Neural cell (in vitro differentiated cells): ENCODE measurements around the gene MLC1. TPM values are rescaled to one million over a fixed set of nuclear protein-coding genes. Genes with fewer than 3 reads are reported as not detected.

Experiments
- H2AFZ ChIP-seq: fragments of 200-600, 300-800 bp; sonication (generic), shearing (Covaris generic); 2 replicates; pipeline ENCODE4 v1.6.0; 2014; ENCODE audit warnings: low read depth, mild to moderate bottlenecking, antibody characterized with exemption, low read length, moderate library complexity
- H3F3A ChIP-seq: fragments of 200-600 bp; shearing (Covaris generic); 2 replicates; pipeline ENCODE4 v1.6.1; 2016; ENCODE audit warnings: mild to moderate bottlenecking, moderate library complexity, mixed read lengths, antibody characterized with exemption, low read length; ENCODE audit not compliant: insufficient read depth, poor library complexity, severe bottlenecking
- H3K27ac ChIP-seq: fragments of 200-600, 300-800 bp; sonication (generic), shearing (Covaris generic); 2 replicates; pipeline ENCODE4 v1.5.1; 2014; ENCODE audit warnings: mild to moderate bottlenecking, low read length, moderate library complexity
- H3K27me3 ChIP-seq: fragments of 300-800, 200-600 bp; sonication (generic), shearing (Covaris generic); 2 replicates; pipeline ENCODE4 v1.6.0; 2014; ENCODE audit warnings: mild to moderate bottlenecking, low read depth, low read length, moderate library complexity; ENCODE audit not compliant: insufficient read depth
- H3K36me3 ChIP-seq: fragments of 300-800, 200-600 bp; sonication (generic), shearing (Covaris generic); 2 replicates; pipeline ENCODE4 v1.5.1; 2014; ENCODE audit warnings: mild to moderate bottlenecking, antibody characterized with exemption, low read length, moderate library complexity; ENCODE audit not compliant: insufficient read depth
- H3K4me2 ChIP-seq: fragments of 300-800, 200-600 bp; sonication (generic), shearing (Covaris generic); 2 replicates; pipeline ENCODE4 v1.6.0; 2014; ENCODE audit warnings: mild to moderate bottlenecking, low read length
- H3K4me3 ChIP-seq: fragments of 300-800, 200-600 bp; sonication (generic), shearing (Covaris generic); 2 replicates; pipeline ENCODE4 v1.5.1; 2014; ENCODE audit warnings: mild to moderate bottlenecking, low read length, moderate library complexity
- H3K79me2 ChIP-seq: fragments of 200-600 bp; shearing (Covaris generic); replicated peaks from 2 replicates; pipeline ENCODE4 v1.6.0; 2014; ENCODE audit warnings: mild to moderate bottlenecking, low read length, moderate library complexity; ENCODE audit not compliant: insufficient read depth
- H3K9ac ChIP-seq: fragments of 300-800, 200-600 bp; sonication (generic), shearing (Covaris generic); 2 replicates; pipeline ENCODE4 v1.6.1; 2016; ENCODE audit warnings: mild to moderate bottlenecking, low read length, mixed read lengths
- H3K9me2 ChIP-seq: fragments of 200-600 bp; shearing (Covaris generic); 2 replicates; pipeline ENCODE4 v1.6.1; 2016; ENCODE audit warnings: mild to moderate bottlenecking, low read length, mixed read lengths; ENCODE audit not compliant: insufficient read depth
- H3K9me3 ChIP-seq: fragments of 200-600, 300-800 bp; sonication (generic), shearing (Covaris generic); 2 replicates; pipeline ENCODE4 v1.6.1; 2016; ENCODE audit warnings: mild to moderate bottlenecking, mixed run types, low read length, moderate library complexity, mixed read lengths
- H4K20me1 ChIP-seq: fragments of 200-600 bp; shearing (Covaris generic); 2 replicates; pipeline ENCODE4 v1.6.1; 2016; ENCODE audit warnings: mild to moderate bottlenecking, mixed run types; ENCODE audit not compliant: insufficient read depth
- EP300 ChIP-seq: fragments of 450-650 bp; conservative IDR thresholded peaks from 2 replicates; pipeline ENCODE4 v1.6.1; 2014; ENCODE audit warnings: antibody characterized with exemption, mild to moderate bottlenecking, moderate library complexity; ENCODE audit not compliant: poor library complexity, severe bottlenecking
- EZH2 ChIP-seq: fragments of 200-600, 300-800 bp; shearing (Covaris generic), sonication (generic); IDR thresholded peaks from 2 replicates; pipeline ENCODE4 v1.6.1; 2014; ENCODE audit warnings: antibody characterized with exemption, low read length, borderline replicate concordance, mild to moderate bottlenecking; ENCODE audit not compliant: insufficient read depth, poor library complexity, severe bottlenecking
- MXI1 ChIP-seq: fragments of 450-650 bp; conservative IDR thresholded peaks from 2 replicates; pipeline ENCODE4 v1.6.1; 2014; ENCODE audit warnings: antibody characterized with exemption, mild to moderate bottlenecking; ENCODE audit not compliant: poor library complexity, severe bottlenecking
- POLR2AphosphoS5 ChIP-seq: IDR thresholded peaks from 2 replicates; pipeline ENCODE4 v1.6.1; 2012
- RAD21 ChIP-seq: fragments of 450-650 bp; conservative IDR thresholded peaks from 2 replicates; pipeline ENCODE4 v1.6.1; 2014; ENCODE audit warnings: antibody characterized with exemption, mild to moderate bottlenecking, moderate library complexity
- REST ChIP-seq: IDR thresholded peaks from 2 replicates; pipeline ENCODE4 v1.6.1; 2012; ENCODE audit warnings: borderline replicate concordance
- SMC3 ChIP-seq: fragments of 450-650 bp; conservative IDR thresholded peaks from 2 replicates; pipeline ENCODE4 v1.6.1; 2014; ENCODE audit warnings: antibody characterized with exemption, mild to moderate bottlenecking, moderate library complexity; ENCODE audit not compliant: poor library complexity
- TAF1 ChIP-seq: IDR thresholded peaks from 2 replicates; pipeline ENCODE4 v1.6.1; 2012; ENCODE audit warnings: low read depth
- polyA plus RNA-seq: library from polyadenylated mRNA; depleted of rRNA; stranded (reverse); fragments of >200 nt; gene quantifications from 2 replicates; pipeline ENCODE4 v1.2.3, GENCODE V29; 2014
- TF ChIP-seq, protein P1 (sequence below): fragments of 450-650 bp; IDR thresholded peaks from 2 replicates; pipeline ENCODE4 v1.5.1; 2014; ENCODE audit warnings: antibody characterized with exemption, mild to moderate bottlenecking, moderate library complexity; ENCODE audit not compliant: poor library complexity, severe bottlenecking

Gene MLC1
- polyA plus RNA-seq, 1 donor from 2014 or later = not detected

- Histone ChIP-seq H3K4me2 (no peak overlapping the region), H3K4me3 (no peak overlapping the region), H3K36me3 (no peaks in the 10 kb centered on the region), H3K27ac (no peak overlapping the region), H2AFZ (no peak overlapping the region), H3K9me3 (no peaks in the 10 kb centered on the region), H4K20me1 (no peaks in the 10 kb centered on the region), H3K27me3 (peaks cover 39% of the 10 kb centered on the region), H3K9ac (no peak overlapping the region), H3K9me2 (no peaks in the 10 kb centered on the region), H3F3A (no peaks in the 10 kb centered on the region), H3K79me2 (no peaks in the 10 kb centered on the region)
- TF ChIP-seq RAD21 (no peak), TAF1 (no peak), POLR2AphosphoS5 (no peak), REST (no peak), EP300 (no peak), MXI1 (no peak), SMC3 (no peak), EZH2 (no peak)
- TF ChIP-seq, protein P1, sequence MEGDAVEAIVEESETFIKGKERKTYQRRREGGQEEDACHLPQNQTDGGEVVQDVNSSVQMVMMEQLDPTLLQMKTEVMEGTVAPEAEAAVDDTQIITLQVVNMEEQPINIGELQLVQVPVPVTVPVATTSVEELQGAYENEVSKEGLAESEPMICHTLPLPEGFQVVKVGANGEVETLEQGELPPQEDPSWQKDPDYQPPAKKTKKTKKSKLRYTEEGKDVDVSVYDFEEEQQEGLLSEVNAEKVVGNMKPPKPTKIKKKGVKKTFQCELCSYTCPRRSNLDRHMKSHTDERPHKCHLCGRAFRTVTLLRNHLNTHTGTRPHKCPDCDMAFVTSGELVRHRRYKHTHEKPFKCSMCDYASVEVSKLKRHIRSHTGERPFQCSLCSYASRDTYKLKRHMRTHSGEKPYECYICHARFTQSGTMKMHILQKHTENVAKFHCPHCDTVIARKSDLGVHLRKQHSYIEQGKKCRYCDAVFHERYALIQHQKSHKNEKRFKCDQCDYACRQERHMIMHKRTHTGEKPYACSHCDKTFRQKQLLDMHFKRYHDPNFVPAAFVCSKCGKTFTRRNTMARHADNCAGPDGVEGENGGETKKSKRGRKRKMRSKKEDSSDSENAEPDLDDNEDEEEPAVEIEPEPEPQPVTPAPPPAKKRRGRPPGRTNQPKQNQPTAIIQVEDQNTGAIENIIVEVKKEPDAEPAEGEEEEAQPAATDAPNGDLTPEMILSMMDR = no peak
These were observed 75.2 kb downstream of the MLC1 start for GRCh38 chr22:50009765-50010675.

Other genes with a start within 250 kb of the MLC1 start
- gene ZBED4, start 231.6 kb downstream of the MLC1 start, polyA plus RNA-seq = 15.0 and 17.8 TPM in 2 replicates
- gene ALG12, start 167.0 kb downstream of the MLC1 start, polyA plus RNA-seq = 12.5 and 14.3 TPM in 2 replicates
- gene CRELD2, start 166.8 kb downstream of the MLC1 start, polyA plus RNA-seq = 83.2 and 97.3 TPM in 2 replicates
- gene PIM3, start 124.7 kb downstream of the MLC1 start, polyA plus RNA-seq = 28.7 and 32.6 TPM in 2 replicates
- gene IL17REL, start 72.7 kb downstream of the MLC1 start, polyA plus RNA-seq = not detected in 2 replicates
- not detected in 2 replicates for gene TTLL8, start 27.1 kb downstream of the MLC1 start, polyA plus RNA-seq
- not detected in 2 replicates for gene MOV10L1, start 4.6 kb upstream of the MLC1 start, polyA plus RNA-seq
- gene PANX2, start 85.3 kb upstream of the MLC1 start, polyA plus RNA-seq = 3.4 and 6.4 TPM in 2 replicates
- gene TRABD, start 100.5 kb upstream of the MLC1 start, polyA plus RNA-seq = 31.8 and 37.9 TPM in 2 replicates
- 42.0 and 54.2 TPM in 2 replicates for gene SELENOO, start 115.6 kb upstream of the MLC1 start, polyA plus RNA-seq
- gene TUBGCP6, start 159.6 kb upstream of the MLC1 start, polyA plus RNA-seq = 74.5 and 89.1 TPM in 2 replicates
- 39.1 and 40.5 TPM in 2 replicates for gene HDAC10, start 165.8 kb upstream of the MLC1 start, polyA plus RNA-seq
- gene MAPK12, start 176.3 kb upstream of the MLC1 start, polyA plus RNA-seq = 36.7 and 53.3 TPM in 2 replicates
- gene MAPK11, start 185.0 kb upstream of the MLC1 start, polyA plus RNA-seq = 36.3 and 55.0 TPM in 2 replicates
- 38.6 and 57.4 TPM in 2 replicates for gene PLXNB2, start 222.2 kb upstream of the MLC1 start, polyA plus RNA-seq
- 51.0 and 58.9 TPM in 2 replicates for gene DENND6B, start 241.6 kb upstream of the MLC1 start, polyA plus RNA-seq